ENCODE data around the gene NPIPB2.
"Not testable (repeated sequence)": the region's sequence is repeated elsewhere in the genome, so short reads cannot be mapped to it uniquely, and the experiment has no call there.

GRCh38 chr16:11927350-11927749 lies 14.5 kb downstream of the NPIPB2 start:
- TF ChIP-seq, protein P1, sequence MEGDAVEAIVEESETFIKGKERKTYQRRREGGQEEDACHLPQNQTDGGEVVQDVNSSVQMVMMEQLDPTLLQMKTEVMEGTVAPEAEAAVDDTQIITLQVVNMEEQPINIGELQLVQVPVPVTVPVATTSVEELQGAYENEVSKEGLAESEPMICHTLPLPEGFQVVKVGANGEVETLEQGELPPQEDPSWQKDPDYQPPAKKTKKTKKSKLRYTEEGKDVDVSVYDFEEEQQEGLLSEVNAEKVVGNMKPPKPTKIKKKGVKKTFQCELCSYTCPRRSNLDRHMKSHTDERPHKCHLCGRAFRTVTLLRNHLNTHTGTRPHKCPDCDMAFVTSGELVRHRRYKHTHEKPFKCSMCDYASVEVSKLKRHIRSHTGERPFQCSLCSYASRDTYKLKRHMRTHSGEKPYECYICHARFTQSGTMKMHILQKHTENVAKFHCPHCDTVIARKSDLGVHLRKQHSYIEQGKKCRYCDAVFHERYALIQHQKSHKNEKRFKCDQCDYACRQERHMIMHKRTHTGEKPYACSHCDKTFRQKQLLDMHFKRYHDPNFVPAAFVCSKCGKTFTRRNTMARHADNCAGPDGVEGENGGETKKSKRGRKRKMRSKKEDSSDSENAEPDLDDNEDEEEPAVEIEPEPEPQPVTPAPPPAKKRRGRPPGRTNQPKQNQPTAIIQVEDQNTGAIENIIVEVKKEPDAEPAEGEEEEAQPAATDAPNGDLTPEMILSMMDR (IDR thresholded peaks at IDR 0.05; ENCODE audit: low read depth, low read length), result not testable (repeated sequence)
- TF ChIP-seq EZH2phosphoT487 (IDR thresholded peaks at IDR 0.05; ENCODE audit: low read depth), result not testable (repeated sequence)

Data from OCI-LY3 (cell line).